Neutrophil (primary cell): ENCODE measurements around the gene MSMB.

Experiments used
- H3K27ac ChIP-seq: fragments of 200-600 bp; sonication (generic); 2 replicates; pipeline ENCODE4 v1.5.1; 2016; ENCODE audit warnings: mild to moderate bottlenecking, moderate library complexity
- H3K27me3 ChIP-seq: fragments of 200-600 bp; sonication (generic); 2 replicates; pipeline ENCODE4 v1.6.0; 2016; ENCODE audit warnings: mild to moderate bottlenecking
- H3K36me3 ChIP-seq: fragments of 200-600 bp; sonication (generic); 2 replicates; pipeline ENCODE4 v1.5.1; 2017
- H3K4me1 ChIP-seq, 2 experiments: fragments of 200-600 bp in 1 of 2; sonication (generic) in 1 of 2; 1 replicate in 1 of 2; 2 replicates in 1 of 2; pipeline versions ENCODE4 v1.5.1 to v1.6.1; 2013 to 2016; ENCODE audit warnings: low read depth in 1 of 2, low read length in 1 of 2, mild to moderate bottlenecking in 1 of 2, moderate library complexity in 1 of 2; ENCODE audit not compliant: control insufficient read depth in 1 of 2, insufficient read depth in 1 of 2
- H3K4me3 ChIP-seq, 2 experiments: fragments of 200-600 bp in 1 of 2; sonication (generic) in 1 of 2; 1 replicate in 1 of 2; 2 replicates in 1 of 2; pipeline ENCODE4 v1.5.1; 2013 to 2016; ENCODE audit warnings: low read depth in 1 of 2, low read length in 1 of 2, mild to moderate bottlenecking in 1 of 2, moderate library complexity in 1 of 2
- H3K9me3 ChIP-seq: fragments of 200-600 bp; sonication (generic); 2 replicates; pipeline ENCODE4 v1.5.1; 2016
- CTCF ChIP-seq: fragments of 200-600 bp; sonication (generic); IDR thresholded peaks from 2 replicates; pipeline ENCODE4 v1.5.1; 2016; ENCODE audit warnings: antibody characterized with exemption

MSMB gene

DNA sequence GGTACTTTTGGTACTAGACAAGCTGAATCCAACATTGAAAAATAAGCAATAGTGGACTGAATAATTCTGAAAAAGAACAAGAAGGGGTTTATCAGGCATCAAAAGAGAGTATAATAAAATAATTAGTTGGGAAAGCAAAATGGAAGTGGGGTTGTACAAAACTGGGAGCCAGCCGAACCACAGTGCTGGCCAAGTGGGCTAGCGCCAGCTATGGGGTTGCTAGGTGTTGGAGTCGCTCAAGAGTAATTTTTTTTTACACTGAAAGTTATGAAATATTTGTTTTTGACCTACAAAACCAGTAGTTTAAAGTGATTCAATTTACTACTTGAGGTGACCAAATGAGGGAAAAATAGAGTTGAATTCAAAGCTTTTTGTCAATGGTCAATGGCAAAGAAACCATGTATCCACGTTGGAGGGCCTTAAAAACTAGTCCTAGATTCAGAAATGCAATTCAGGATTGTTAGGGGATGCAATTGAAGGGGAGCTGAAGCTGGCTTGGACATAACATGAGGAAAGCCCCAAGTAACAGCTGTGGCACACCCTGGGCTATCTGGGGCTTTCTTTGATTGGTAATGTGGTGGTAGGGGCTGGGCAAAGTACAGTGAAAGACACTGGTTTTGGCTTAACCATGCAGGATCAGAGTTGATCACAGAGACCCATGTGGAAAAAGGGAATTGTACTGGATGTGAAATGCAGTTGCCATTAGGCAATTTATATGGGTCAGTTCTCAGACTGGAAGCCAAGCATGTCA, 28.3 kb upstream of the MSMB start:
- Histone ChIP-seq H3K9me3 (no peaks in the 10 kb centered on the region), H3K27me3 (no peaks in the 10 kb centered on the region), H3K4me3 (no peak overlapping the region), H3K4me1 (peaks cover 50 to 62% of the 10 kb centered on the region in 2 experiments), H3K36me3 (no peaks in the 10 kb centered on the region), H3K27ac (peak overlapping the region; percentile 49)
- no peak for TF ChIP-seq CTCF

DNA sequence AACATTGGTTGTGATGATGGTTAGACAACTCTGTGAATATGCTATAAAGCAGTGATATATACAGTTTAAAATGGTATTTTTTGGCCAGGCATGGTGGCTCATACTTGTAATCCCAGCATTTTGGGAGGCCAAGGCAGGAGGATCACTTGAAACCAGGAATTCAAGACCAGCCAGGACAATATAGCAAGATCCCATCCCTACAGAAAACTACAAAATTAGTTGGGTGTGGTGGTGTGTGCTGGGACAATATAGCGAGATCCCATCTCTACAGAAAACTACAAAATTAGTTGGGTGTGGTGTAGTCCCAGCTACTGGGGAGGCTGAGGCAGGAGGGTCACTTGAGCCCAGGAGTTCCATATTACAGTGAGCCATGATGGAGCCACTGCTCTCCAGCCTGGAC, 27.5 kb upstream of the MSMB start:
- Histone ChIP-seq H3K27ac (peak overlapping the region; percentile 49), H3K4me3 (no peak overlapping the region), H3K27me3 (no peaks in the 10 kb centered on the region), H3K36me3 (no peaks in the 10 kb centered on the region), H3K9me3 (no peaks in the 10 kb centered on the region), H3K4me1 (peaks cover 42 to 54% of the 10 kb centered on the region in 2 experiments)
- no peak for TF ChIP-seq CTCF

DNA sequence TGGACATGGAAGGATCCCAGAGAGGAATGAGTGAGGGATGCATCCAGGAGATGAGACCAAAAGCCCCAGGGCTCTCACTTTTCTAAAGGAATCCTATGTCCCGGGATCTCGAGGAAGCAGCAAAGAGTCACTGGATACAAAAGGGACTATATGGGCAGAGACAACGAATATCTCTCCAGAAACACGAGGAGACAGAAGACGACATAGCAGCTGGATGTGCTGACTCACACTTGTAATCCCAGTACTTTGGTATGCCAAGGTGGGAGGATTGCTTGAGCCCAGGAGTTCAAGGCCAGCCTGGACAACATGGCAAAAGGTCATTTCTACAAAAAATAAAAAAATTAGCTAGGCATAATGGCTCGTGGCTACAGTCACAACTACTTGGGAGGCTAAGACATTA, 24.7 kb upstream of the MSMB start:
- Histone ChIP-seq H3K27ac (peak overlapping the region; percentile 60), H3K4me1 (peaks cover 14 to 26% of the 10 kb centered on the region in 2 experiments), H3K36me3 (no peaks in the 10 kb centered on the region), H3K9me3 (no peaks in the 10 kb centered on the region), H3K27me3 (no peaks in the 10 kb centered on the region), H3K4me3 (no peak overlapping the region)
- no peak for TF ChIP-seq CTCF

DNA sequence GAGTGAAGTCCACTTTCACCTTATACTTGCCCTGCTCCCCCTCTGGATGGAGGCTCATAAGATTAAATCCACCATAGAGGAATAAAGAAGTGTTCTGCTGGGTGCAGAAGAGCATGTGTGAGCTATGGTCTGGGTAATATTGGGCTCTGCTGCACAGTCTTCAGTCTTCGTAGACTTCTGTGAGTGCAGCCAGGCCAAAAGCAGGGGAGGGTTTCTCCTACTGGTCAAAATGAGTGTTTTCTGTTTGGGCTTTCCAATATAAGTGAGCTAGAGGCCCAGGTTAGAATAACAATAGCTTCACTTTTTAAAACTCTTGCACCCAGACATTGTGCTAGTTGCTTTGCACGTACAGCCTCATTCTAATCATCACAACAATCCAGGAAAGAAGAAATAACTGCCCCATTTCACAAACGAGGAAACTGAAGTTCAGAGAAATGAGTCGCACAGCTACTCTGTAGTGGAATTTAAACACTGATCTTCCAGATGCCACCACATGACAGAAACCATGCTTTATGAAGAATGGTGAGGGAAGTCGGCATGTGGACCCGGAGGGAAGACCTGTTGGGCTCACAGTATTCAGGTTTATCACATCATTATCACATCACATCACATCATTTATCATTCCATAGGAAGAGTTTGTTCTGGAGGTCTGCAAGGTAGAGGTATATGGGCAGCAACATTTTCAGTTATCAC, 23.8 kb upstream of the MSMB start:
- Histone ChIP-seq H3K27ac (peak overlapping the region; percentile 60), H3K27me3 (no peaks in the 10 kb centered on the region), H3K4me1 (peaks cover 11 to 20% of the 10 kb centered on the region in 2 experiments), H3K9me3 (no peaks in the 10 kb centered on the region), H3K36me3 (no peaks in the 10 kb centered on the region), H3K4me3 (no peak overlapping the region)
- TF ChIP-seq CTCF: no peak

- no peak for TF ChIP-seq CTCF
- H3K27me3 ChIP-seq: no peaks in the 10 kb centered on the region
- H3K4me3 ChIP-seq: no peak overlapping the region
- no peak overlapping the region for H3K27ac ChIP-seq
- no peaks in the 10 kb centered on the region for H3K36me3 ChIP-seq
- no peaks in the 10 kb centered on the region for H3K9me3 ChIP-seq
- peaks cover 10 to 11% of the 10 kb centered on the region in 2 experiments for H3K4me1 ChIP-seq
Observed at GRCh38 chr10:46068905-46069304, 22.8 kb upstream of the MSMB start.
